ENCODE results near the gene KLHL10. TPM values are rescaled to one million over a fixed set of nuclear protein-coding genes. Genes with fewer than 3 reads are reported as not detected.

The KLHL10 gene
- total and polyA plus RNA-seq, 2 of the 13 experiments (the other 11 are each of a cell fraction or from before 2014, with no cell fraction given) = 0.04 to 0.08 TPM

GRCh38 chr17:41888332-41888965, 50.8 kb downstream of the KLHL10 start (continued):
- 0 out of 2 replicates have a peak, but pooled peaks have one; percentile 35 for TF ChIP-seq ISL2 (CRISPR knock-in tag; IDR thresholded peaks at IDR 0.05)
- peak; percentile 82 for TF ChIP-seq ZNF770 (CRISPR knock-in tag; IDR thresholded peaks at IDR 0.05)
- 0 out of 2 replicates have a peak, but pooled peaks have one; percentile 37 for TF ChIP-seq ZNF800 (CRISPR knock-in tag; IDR thresholded peaks at IDR 0.05)
- TF ChIP-seq POLR2A (IDR thresholded peaks at IDR 0.05; ENCODE audit: insufficient read depth in 1 of 2, low read depth in 2 of 2, low read length in 2 of 2) = no peak
- TF ChIP-seq, protein P1, sequence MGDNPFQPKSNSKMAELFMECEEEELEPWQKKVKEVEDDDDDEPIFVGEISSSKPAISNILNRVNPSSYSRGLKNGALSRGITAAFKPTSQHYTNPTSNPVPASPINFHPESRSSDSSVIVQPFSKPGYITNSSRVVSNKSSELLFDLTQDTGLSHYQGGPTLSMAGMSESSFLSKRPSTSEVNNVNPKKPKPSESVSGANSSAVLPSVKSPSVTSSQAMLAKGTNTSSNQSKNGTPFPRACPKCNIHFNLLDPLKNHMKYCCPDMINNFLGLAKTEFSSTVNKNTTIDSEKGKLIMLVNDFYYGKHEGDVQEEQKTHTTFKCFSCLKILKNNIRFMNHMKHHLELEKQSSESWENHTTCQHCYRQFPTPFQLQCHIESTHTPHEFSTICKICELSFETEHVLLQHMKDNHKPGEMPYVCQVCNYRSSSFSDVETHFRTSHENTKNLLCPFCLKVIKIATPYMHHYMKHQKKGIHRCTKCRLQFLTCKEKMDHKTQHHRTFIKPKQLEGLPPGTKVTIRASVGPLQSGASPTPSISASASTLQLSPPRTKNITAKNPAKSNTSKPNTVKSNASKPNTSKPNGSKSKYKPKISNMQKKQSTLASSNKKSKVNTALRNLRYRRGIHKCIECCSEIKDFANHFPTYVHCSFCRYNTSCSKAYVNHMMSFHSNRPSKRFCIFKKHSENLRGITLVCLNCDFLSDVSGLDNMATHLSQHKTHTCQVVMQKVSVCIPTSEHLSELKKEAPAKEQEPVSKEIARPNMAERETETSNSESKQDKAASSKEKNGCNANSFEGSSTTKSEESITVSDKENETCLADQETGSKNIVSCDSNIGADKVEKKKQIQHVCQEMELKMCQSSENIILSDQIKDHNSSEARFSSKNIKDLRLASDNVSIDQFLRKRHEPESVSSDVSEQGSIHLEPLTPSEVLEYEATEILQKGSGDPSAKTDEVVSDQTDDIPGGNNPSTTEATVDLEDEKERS (CRISPR knock-in tag; IDR thresholded peaks at IDR 0.05) = 0 out of 2 replicates have a peak, but pooled peaks have one; percentile 25
- TF ChIP-seq, protein P2, sequence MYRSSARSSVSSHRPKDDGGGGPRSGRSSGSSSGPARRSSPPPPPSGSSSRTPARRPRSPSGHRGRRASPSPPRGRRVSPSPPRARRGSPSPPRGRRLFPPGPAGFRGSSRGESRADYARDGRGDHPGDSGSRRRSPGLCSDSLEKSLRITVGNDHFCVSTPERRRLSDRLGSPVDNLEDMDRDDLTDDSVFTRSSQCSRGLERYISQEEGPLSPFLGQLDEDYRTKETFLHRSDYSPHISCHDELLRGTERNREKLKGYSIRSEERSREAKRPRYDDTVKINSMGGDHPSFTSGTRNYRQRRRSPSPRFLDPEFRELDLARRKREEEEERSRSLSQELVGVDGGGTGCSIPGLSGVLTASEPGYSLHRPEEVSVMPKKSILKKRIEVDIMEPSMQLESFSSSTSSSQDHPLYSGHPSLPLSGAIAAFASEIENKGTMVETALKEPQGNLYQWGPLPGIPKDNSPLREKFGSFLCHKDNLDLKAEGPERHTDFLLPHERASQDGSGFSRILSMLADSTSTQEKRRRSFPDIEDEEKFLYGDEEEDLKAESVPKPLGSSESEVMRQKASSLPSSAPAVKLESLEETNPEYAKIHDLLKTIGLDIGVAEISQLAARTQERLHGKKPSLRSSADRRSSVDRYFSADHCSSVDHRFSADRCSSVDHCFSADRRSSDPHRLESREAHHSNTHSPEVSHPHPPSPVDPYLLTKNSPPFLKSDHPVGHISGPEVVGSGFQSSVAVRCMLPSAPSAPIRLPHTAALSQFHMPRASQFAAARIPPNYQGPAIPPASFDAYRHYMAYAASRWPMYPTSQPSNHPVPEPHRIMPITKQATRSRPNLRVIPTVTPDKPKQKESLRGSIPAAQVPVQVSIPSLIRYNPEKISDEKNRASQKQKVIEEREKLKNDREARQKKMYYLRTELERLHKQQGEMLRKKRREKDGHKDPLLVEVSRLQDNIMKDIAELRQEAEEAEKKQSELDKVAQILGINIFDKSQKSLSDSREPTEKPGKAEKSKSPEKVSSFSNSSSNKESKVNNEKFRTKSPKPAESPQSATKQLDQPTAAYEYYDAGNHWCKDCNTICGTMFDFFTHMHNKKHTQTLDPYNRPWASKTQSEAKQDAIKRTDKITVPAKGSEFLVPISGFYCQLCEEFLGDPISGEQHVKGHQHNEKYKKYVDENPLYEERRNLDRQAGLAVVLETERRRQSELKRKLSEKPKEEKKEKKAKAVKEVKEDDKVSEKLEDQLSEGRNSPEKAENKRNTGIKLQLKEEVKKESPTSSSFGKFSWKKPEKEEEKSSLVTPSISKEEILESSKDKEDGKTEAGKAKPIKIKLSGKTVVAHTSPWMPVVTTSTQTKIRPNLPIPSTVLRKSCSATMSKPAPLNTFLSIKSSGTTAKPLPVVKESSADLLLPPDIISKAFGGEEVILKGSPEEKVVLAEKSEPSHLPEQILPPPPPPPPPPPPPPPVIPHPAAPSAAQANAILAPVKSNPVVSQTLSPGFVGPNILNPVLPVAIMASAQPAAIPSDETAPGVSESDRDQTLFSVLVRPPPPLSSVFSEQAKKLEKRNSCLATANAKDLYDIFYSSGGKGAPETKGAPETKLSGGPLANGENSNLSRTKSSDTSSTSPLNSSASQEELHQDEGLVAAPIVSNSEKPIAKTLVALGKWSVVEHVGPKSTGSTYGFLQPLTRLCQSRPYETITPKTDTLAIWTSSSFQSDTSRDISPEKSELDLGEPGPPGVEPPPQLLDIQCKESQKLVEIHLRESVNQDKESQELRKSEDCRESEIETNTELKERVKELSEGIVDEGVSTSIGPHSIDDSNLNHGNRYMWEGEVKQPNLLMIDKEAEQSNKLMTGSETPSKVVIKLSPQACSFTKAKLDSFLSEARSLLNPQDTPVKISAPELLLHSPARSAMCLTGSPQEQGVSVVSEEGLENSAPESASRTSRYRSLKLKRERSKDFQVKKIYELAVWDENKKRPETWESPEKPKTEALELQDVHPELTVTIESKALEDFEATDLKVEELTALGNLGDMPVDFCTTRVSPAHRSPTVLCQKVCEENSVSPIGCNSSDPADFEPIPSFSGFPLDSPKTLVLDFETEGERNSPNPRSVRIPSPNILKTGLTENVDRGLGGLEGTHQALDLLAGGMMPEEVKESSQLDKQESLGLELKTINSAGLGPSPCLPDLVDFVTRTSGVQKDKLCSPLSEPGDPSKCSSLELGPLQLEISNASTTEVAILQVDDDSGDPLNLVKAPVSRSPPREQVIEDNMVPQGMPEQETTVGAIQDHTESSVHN (CRISPR knock-in tag; IDR thresholded peaks at IDR 0.05) = no peak
- TF ChIP-seq ZNF605 (CRISPR knock-in tag; IDR thresholded peaks at IDR 0.05) = peak; percentile 57; the same call in 1 of the 2 replicates
- 0 out of 2 replicates have a peak, but pooled peaks have one; percentile 35 for TF ChIP-seq ZBTB14 (CRISPR knock-in tag; IDR thresholded peaks at IDR 0.05)
- TF ChIP-seq REXO4 (CRISPR knock-in tag; IDR thresholded peaks at IDR 0.05; ENCODE audit: borderline replicate concordance) = no peak
- TF ChIP-seq CEBPB (IDR thresholded peaks at IDR 0.05; ENCODE audit: borderline replicate concordance, low read depth, low read length) = peak; percentile 76; the same call in 1 of the 2 replicates
- 0 out of 2 replicates have a peak, but pooled peaks have one; percentile 54 for TF ChIP-seq SALL2 (CRISPR knock-in tag; IDR thresholded peaks at IDR 0.05)
